A549 (cell line): ENCODE data around the gene NKX6-1. TPM values are rescaled to one million over a fixed set of nuclear protein-coding genes. Genes with fewer than 3 reads are reported as not detected.

Experiments
- ATAC-seq, 2 experiments: fragments of 200-7000 bp in 1 of 2; fragments of >200 bp in 1 of 2; cut with Nextera tagmentation in 1 of 2; cut with Tn5 transposase in 1 of 2; 3 replicates each; pipeline versions ENCODE4 v1.8.0 to v1.9.1; 2018 to 2020; ENCODE audit warnings: mild to moderate bottlenecking in 1 of 2, moderate library complexity in 1 of 2
- CTCF ChIA-PET: fragments of 300-600 bp; sonication (Branson Sonifier 250); formaldehyde crosslinking; extraction: SDS; loops from one replicate; lab custom pipeline; 2021; ENCODE audit warnings: antibody characterized with exemption, inconsistent platforms; lab: Yijun Ruan, JAX
- POLR2A ChIA-PET: fragments of 350-600 bp; formaldehyde crosslinking; extraction: SDS; loops from one replicate; lab custom pipeline; 2021; ENCODE audit warnings: antibody characterized with exemption, inconsistent platforms; lab: Yijun Ruan, JAX
- DNase-seq, 2 experiments: peaks; one replicate each; pipeline versions ENCODE4 v3.0.0 to v3.0.0-alpha.2; 2011 to 2016; ENCODE audit warnings: low read depth in 1 of 2, low spot score in 1 of 2
- FAIRE-seq: peaks from 2 replicates; lab custom pipeline; 2011; peaks lifted over from hg19 to GRCh38; lab: Jason Lieb, UNC
- H3K27ac ChIP-seq, 2 experiments: fragments of >200 bp; sonication (Bioruptor Twin); formaldehyde crosslinking; 3 replicates each; pipeline ENCODE4 v1.5.1; 2016 to 2017
- H3K4me1 ChIP-seq: fragments of >200 bp; sonication (Bioruptor Twin); formaldehyde crosslinking; 3 replicates; pipeline ENCODE4 v1.6.1; 2016
- H3K4me2 ChIP-seq: fragments of >200 bp; sonication (Bioruptor Twin); formaldehyde crosslinking; 3 replicates; pipeline ENCODE4 v1.6.1; 2016
- H3K4me3 ChIP-seq: fragments of >200 bp; sonication (Bioruptor Twin); formaldehyde crosslinking; 3 replicates; pipeline ENCODE4 v1.5.1; 2016
- H3K9me3 ChIP-seq: fragments of >200 bp; sonication (Bioruptor Twin); formaldehyde crosslinking; 3 replicates; pipeline ENCODE4 v1.6.1; 2016
- BHLHE40 ChIP-seq: IDR thresholded peaks from 2 replicates; pipeline ENCODE4 v1.6.1; 2012; ENCODE audit warnings: low read depth, low read length, inconsistent platforms
- CEBPB ChIP-seq, 2 experiments: fragments of >200 bp in 1 of 2; sonication (Bioruptor Twin) in 1 of 2; formaldehyde crosslinking in 1 of 2; IDR thresholded peaks; 2 replicates each; pipeline ENCODE4 v1.6.1; 2012 to 2016
- EHMT2 ChIP-seq: fragments of 200-600 bp; sonication (generic); IDR thresholded peaks from 2 replicates; pipeline ENCODE4 v1.6.1; 2016; ENCODE audit warnings: antibody characterized with exemption, low read depth, mild to moderate bottlenecking, moderate library complexity
- ESRRA ChIP-seq: fragments of 150-350 bp; IDR thresholded peaks from 2 replicates; pipeline ENCODE4 v1.6.1; 2014; ENCODE audit warnings: mild to moderate bottlenecking, low read length, borderline replicate concordance
- FOXS1 ChIP-seq: fragments of 250-450 bp; sonication (Bioruptor Pico); IDR thresholded peaks from 2 replicates; pipeline ENCODE4 v1.5.0; 2020; ENCODE audit warnings: mild to moderate bottlenecking, moderate library complexity
- HDAC2 ChIP-seq: fragments of 200-600 bp; sonication (generic); IDR thresholded peaks from 2 replicates; pipeline ENCODE4 v1.6.1; 2016
- HEYL ChIP-seq: fragments of 250-450 bp; sonication (Bioruptor Pico); IDR thresholded peaks from 2 replicates; pipeline ENCODE4 v1.8.0; 2021; ENCODE audit warnings: mild to moderate bottlenecking, moderate library complexity
- KDM1A ChIP-seq: fragments of 200-600 bp; sonication (generic); IDR thresholded peaks from 2 replicates; pipeline ENCODE4 v1.6.1; 2016; ENCODE audit warnings: low read depth, mild to moderate bottlenecking
- MAFK ChIP-seq: fragments of 450-650 bp; IDR thresholded peaks from 2 replicates; pipeline ENCODE4 v1.6.1; 2014; ENCODE audit not compliant: partially characterized antibody
- MAZ ChIP-seq: fragments of 150-350 bp; IDR thresholded peaks from 2 replicates; pipeline ENCODE4 v1.6.1; 2014; ENCODE audit warnings: antibody characterized with exemption, low read depth, low read length, borderline replicate concordance
- NPAS2 ChIP-seq: fragments of 250-450 bp; sonication (Bioruptor Pico); IDR thresholded peaks from 2 replicates; pipeline ENCODE4 v1.8.0; 2022; ENCODE audit warnings: mild to moderate bottlenecking, moderate library complexity, borderline replicate concordance
- PHF8 ChIP-seq: fragments of 200-600 bp; sonication (generic); IDR thresholded peaks from 2 replicates; pipeline ENCODE4 v1.6.1; 2016; ENCODE audit warnings: low read depth, mild to moderate bottlenecking, antibody characterized with exemption, moderate library complexity, borderline replicate concordance
- POLR2AphosphoS2 ChIP-seq: conservative IDR thresholded peaks from 2 replicates; pipeline ENCODE4 v1.6.1; 2012; ENCODE audit warnings: low read length, improper control_type of control experiment, inconsistent platforms
- RARB ChIP-seq: fragments of 250-450 bp; sonication (Bioruptor Pico); IDR thresholded peaks from 2 replicates; pipeline ENCODE4 v1.8.0; 2021; ENCODE audit warnings: mild to moderate bottlenecking, moderate library complexity
- RCOR1 ChIP-seq: fragments of 150-350 bp; IDR thresholded peaks from 2 replicates; pipeline ENCODE4 v1.6.1; 2014; ENCODE audit warnings: antibody characterized with exemption, low read length, low read depth
- RNF2 ChIP-seq: fragments of 200-600 bp; sonication (generic); IDR thresholded peaks from 2 replicates; pipeline ENCODE4 v1.6.1; 2016; ENCODE audit warnings: low read depth, mild to moderate bottlenecking, antibody characterized with exemption, moderate library complexity, borderline replicate concordance
- SREBF2 ChIP-seq: fragments of 450-650 bp; IDR thresholded peaks from 2 replicates; pipeline ENCODE4 v1.6.1; 2014; ENCODE audit warnings: mild to moderate bottlenecking, moderate library complexity
- TFCP2L1 ChIP-seq: fragments of 250-450 bp; sonication (Bioruptor Pico); IDR thresholded peaks from 2 replicates; pipeline ENCODE4 v1.5.0; 2021; ENCODE audit warnings: mild to moderate bottlenecking
- ZFP36 ChIP-seq: fragments of 450-650 bp; IDR thresholded peaks from 2 replicates; pipeline ENCODE4 v1.6.1; 2014; ENCODE audit warnings: borderline replicate concordance; ENCODE audit not compliant: partially characterized antibody
- ZNF302 ChIP-seq: fragments of 250-450 bp; sonication (Bioruptor Pico); IDR thresholded peaks from 2 replicates; pipeline ENCODE4 v1.9.0; 2021; ENCODE audit warnings: inconsistent platforms, mild to moderate bottlenecking, moderate library complexity
- ZSCAN20 ChIP-seq: fragments of 250-450 bp; sonication (Bioruptor Pico); IDR thresholded peaks from 2 replicates; pipeline ENCODE4 v1.8.0; 2022; ENCODE audit warnings: mild to moderate bottlenecking, moderate library complexity
- WGBS: methylation state at CpG from one replicate; pipeline ENCODE4 v1.1.6; 2017; ENCODE audit errors: missing lambda C conversion rate; 5-methylcytosine and 5-hydroxymethylcytosine counted together
- polyA plus RNA-seq, 4 experiments: library from polyadenylated mRNA; depleted of rRNA in 3 of 4; stranded (reverse); fragments of >200 nt; fragmentation: RNase III in 1 of 4; extraction: RNeasy Plus Mini Kit Qiagen cat#74134 plus additional on column Dnase treatment in 1 of 4; gene quantifications; 2 replicates in 3 of 4; 3 replicates in 1 of 4; pipeline ENCODE4 v1.2.3, GENCODE V29; 2011 to 2017
- TF ChIP-seq, protein P1 (sequence below): fragments of 250-450 bp; sonication (Bioruptor Pico); IDR thresholded peaks from 2 replicates; pipeline ENCODE4 v1.5.0; 2021; ENCODE audit warnings: mild to moderate bottlenecking, moderate library complexity, borderline replicate concordance
- TF ChIP-seq, protein P2 (sequence below): fragments of 200-600 bp; sonication (generic); IDR thresholded peaks from 2 replicates; pipeline ENCODE4 v1.6.1; 2016; ENCODE audit warnings: antibody characterized with exemption, mild to moderate bottlenecking, moderate library complexity
- TF ChIP-seq, protein P3 (sequence below): fragments of 150-350 bp; IDR thresholded peaks from 2 replicates; pipeline ENCODE4 v1.6.1; 2014; ENCODE audit warnings: low read depth, mild to moderate bottlenecking, low read length
- TF ChIP-seq, protein P4 (sequence below): fragments of 450-650 bp; IDR thresholded peaks from 2 replicates; pipeline ENCODE4 v1.6.1; 2014; ENCODE audit warnings: antibody characterized with exemption
- TF ChIP-seq, protein P5 (sequence below): fragments of >200 bp; sonication (Bioruptor Twin); formaldehyde crosslinking; IDR thresholded peaks from 3 replicates; pipeline ENCODE4 v1.5.1; 2016

NKX6-1 gene
- polyA plus RNA-seq, 2 of the 4 experiments (the other 2 are of a cell fraction) = 0.13 to 0.28 TPM

DNA sequence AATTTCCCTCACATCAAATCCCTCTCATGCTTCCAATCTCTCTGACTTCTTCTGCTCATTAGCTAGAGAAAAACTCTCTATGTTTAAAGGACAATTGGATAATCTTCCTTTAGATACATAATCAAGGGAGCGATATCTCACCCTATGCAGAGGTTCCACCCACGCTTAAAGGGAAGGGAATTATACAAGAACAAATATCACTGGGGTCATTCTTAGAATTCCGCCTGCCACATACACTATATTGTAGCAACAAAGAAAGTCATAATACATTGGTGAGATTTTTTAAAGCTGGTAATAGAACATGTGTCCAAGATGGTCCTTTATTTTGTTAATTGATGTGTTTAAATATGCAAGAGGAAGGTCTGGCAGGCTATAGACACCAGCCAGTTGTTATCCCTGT is 31.5 kb downstream of the NKX6-1 start:
- POLR2A ChIA-PET = no interaction called here
- Histone ChIP-seq H3K27ac (no peak overlapping the region), H3K4me3 (no peak overlapping the region), H3K9me3 (no peaks in the 10 kb centered on the region), H3K4me2 (no peak overlapping the region), H3K4me1 (no peaks in the 10 kb centered on the region)
- TF ChIP-seq TFCP2L1 (CRISPR knock-in tag) (no peak), PHF8 (no peak), CEBPB (IDR thresholded peaks at IDR 0.05) (no peak), HDAC2 (no peak), KDM1A (no peak), NPAS2 (CRISPR knock-in tag) (no peak), FOXS1 (no peak), RARB (CRISPR knock-in tag) (no peak), MAFK (no peak), POLR2AphosphoS2 (no peak), ZNF302 (no peak), EHMT2 (no peak)
- TF ChIP-seq, protein P1, sequence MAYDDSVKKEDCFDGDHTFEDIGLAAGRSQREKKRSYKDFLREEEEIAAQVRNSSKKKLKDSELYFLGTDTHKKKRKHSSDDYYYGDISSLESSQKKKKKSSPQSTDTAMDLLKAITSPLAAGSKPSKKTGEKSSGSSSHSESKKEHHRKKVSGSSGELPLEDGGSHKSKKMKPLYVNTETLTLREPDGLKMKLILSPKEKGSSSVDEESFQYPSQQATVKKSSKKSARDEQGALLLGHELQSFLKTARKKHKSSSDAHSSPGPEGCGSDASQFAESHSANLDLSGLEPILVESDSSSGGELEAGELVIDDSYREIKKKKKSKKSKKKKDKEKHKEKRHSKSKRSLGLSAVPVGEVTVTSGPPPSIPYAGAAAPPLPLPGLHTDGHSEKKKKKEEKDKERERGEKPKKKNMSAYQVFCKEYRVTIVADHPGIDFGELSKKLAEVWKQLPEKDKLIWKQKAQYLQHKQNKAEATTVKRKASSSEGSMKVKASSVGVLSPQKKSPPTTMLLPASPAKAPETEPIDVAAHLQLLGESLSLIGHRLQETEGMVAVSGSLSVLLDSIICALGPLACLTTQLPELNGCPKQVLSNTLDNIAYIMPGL (CRISPR knock-in tag) = no peak
- TF ChIP-seq, protein P2, sequence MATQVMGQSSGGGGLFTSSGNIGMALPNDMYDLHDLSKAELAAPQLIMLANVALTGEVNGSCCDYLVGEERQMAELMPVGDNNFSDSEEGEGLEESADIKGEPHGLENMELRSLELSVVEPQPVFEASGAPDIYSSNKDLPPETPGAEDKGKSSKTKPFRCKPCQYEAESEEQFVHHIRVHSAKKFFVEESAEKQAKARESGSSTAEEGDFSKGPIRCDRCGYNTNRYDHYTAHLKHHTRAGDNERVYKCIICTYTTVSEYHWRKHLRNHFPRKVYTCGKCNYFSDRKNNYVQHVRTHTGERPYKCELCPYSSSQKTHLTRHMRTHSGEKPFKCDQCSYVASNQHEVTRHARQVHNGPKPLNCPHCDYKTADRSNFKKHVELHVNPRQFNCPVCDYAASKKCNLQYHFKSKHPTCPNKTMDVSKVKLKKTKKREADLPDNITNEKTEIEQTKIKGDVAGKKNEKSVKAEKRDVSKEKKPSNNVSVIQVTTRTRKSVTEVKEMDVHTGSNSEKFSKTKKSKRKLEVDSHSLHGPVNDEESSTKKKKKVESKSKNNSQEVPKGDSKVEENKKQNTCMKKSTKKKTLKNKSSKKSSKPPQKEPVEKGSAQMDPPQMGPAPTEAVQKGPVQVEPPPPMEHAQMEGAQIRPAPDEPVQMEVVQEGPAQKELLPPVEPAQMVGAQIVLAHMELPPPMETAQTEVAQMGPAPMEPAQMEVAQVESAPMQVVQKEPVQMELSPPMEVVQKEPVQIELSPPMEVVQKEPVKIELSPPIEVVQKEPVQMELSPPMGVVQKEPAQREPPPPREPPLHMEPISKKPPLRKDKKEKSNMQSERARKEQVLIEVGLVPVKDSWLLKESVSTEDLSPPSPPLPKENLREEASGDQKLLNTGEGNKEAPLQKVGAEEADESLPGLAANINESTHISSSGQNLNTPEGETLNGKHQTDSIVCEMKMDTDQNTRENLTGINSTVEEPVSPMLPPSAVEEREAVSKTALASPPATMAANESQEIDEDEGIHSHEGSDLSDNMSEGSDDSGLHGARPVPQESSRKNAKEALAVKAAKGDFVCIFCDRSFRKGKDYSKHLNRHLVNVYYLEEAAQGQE = no peak
- ATAC-seq = no peak
- CTCF ChIA-PET = no interaction called here
- WGBS = 25% methylated on average over 3 of the region's 3 CpGs
- no peak for DNase-seq
- FAIRE-seq = no peak

DNA sequence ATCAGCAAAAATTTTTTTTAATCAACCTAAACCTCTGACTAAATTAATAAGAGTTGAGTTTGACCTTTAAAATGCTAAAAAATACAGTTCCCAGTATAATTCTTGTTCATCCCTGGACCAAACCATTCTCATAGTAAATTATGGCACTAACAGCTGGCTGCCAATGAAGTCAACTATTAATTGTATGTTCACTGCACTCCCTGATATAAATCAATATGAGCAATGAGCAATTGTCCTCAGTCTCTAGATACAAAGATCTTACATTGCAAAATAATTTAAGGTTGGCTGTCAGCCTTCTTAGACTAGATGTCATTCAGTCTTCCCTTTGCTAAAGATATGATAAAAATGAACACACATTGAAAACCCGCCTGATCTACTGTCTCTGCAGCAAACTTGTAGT is 39.3 kb downstream of the NKX6-1 start:
- POLR2A ChIA-PET = no interaction called here
- TF ChIP-seq, protein P3, sequence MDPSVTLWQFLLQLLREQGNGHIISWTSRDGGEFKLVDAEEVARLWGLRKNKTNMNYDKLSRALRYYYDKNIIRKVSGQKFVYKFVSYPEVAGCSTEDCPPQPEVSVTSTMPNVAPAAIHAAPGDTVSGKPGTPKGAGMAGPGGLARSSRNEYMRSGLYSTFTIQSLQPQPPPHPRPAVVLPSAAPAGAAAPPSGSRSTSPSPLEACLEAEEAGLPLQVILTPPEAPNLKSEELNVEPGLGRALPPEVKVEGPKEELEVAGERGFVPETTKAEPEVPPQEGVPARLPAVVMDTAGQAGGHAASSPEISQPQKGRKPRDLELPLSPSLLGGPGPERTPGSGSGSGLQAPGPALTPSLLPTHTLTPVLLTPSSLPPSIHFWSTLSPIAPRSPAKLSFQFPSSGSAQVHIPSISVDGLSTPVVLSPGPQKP = no peak
- no peak for TF ChIP-seq RCOR1
- no peak for TF ChIP-seq ESRRA
- TF ChIP-seq MAZ = no peak
- TF ChIP-seq CEBPB (IDR thresholded peaks at IDR 0.05) = no peak
- TF ChIP-seq HEYL = no peak
- TF ChIP-seq SREBF2 = no peak
- no peak for TF ChIP-seq TFCP2L1 (CRISPR knock-in tag)
- TF ChIP-seq, protein P1 (CRISPR knock-in tag) = no peak
- no peak for TF ChIP-seq ZFP36
- TF ChIP-seq RNF2 = no peak
- TF ChIP-seq, protein P4, sequence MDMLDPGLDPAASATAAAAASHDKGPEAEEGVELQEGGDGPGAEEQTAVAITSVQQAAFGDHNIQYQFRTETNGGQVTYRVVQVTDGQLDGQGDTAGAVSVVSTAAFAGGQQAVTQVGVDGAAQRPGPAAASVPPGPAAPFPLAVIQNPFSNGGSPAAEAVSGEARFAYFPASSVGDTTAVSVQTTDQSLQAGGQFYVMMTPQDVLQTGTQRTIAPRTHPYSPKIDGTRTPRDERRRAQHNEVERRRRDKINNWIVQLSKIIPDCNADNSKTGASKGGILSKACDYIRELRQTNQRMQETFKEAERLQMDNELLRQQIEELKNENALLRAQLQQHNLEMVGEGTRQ = no peak
- no peak for TF ChIP-seq ZSCAN20 (CRISPR knock-in tag)
- TF ChIP-seq NPAS2 (CRISPR knock-in tag) = no peak
- no peak for TF ChIP-seq MAFK
- TF ChIP-seq BHLHE40 = no peak
- no peak for TF ChIP-seq PHF8
- TF ChIP-seq, protein P5, sequence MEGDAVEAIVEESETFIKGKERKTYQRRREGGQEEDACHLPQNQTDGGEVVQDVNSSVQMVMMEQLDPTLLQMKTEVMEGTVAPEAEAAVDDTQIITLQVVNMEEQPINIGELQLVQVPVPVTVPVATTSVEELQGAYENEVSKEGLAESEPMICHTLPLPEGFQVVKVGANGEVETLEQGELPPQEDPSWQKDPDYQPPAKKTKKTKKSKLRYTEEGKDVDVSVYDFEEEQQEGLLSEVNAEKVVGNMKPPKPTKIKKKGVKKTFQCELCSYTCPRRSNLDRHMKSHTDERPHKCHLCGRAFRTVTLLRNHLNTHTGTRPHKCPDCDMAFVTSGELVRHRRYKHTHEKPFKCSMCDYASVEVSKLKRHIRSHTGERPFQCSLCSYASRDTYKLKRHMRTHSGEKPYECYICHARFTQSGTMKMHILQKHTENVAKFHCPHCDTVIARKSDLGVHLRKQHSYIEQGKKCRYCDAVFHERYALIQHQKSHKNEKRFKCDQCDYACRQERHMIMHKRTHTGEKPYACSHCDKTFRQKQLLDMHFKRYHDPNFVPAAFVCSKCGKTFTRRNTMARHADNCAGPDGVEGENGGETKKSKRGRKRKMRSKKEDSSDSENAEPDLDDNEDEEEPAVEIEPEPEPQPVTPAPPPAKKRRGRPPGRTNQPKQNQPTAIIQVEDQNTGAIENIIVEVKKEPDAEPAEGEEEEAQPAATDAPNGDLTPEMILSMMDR = no peak

More for the DNA sequence above, 39.3 kb downstream of the NKX6-1 start:
- no peaks in the 10 kb centered on the region for H3K9me3 ChIP-seq
- H3K4me3 ChIP-seq = no peak overlapping the region
- ATAC-seq = no peak
- no peak for DNase-seq
- CTCF ChIA-PET = interaction anchor here (0.7 to 2.6 kb wide), 2 partner anchors 8 to 221 kb away, joined by 4 to 7 read pairs; no protein-coding TSS in a partner anchor
- no peak for FAIRE-seq
- H3K4me2 ChIP-seq = no peak overlapping the region
- no peak overlapping the region for H3K27ac ChIP-seq
- WGBS = 5% methylated on average over 1 of the region's 1 CpG
- no peaks in the 10 kb centered on the region for H3K4me1 ChIP-seq
